Heart right ventricle (tissue), 16 donors: ENCODE measurements around the gene TNS2. TPM values are rescaled to one million over a fixed set of nuclear protein-coding genes. Genes with fewer than 3 reads are reported as not detected.
"Not testable (repeated sequence)": the region's sequence is repeated elsewhere in the genome, so short reads cannot be mapped to it uniquely, and the experiment has no call there.

Source experiments
- ATAC-seq, 8 donors: fragments of 200-7000 bp; cut with Tn5 transposase; one replicate each; pipeline ENCODE4 v1.9.1; 2020; ENCODE audit warnings: mild to moderate bottlenecking in 8 of 8, moderate library complexity in 8 of 8, moderate number of reproducible peaks in 1 of 8
- DNase-seq, 2 donors: peaks; one replicate each; pipeline ENCODE4 v3.0.0-alpha.2; 2020
- H3K27ac ChIP-seq, 10 donors: fragments of 200-600 bp; sonication (generic) in 2 of 10; one replicate each; pipeline versions ENCODE4 v1.5.0 to v1.8.0; 2020 to 2022; ENCODE audit warnings: mild to moderate bottlenecking in 3 of 10
- H3K27me3 ChIP-seq, 7 donors: fragments of 200-600 bp; one replicate each; pipeline ENCODE4 v1.8.0; 2021 to 2022; ENCODE audit warnings: mild to moderate bottlenecking in 2 of 7
- H3K36me3 ChIP-seq, 9 donors: fragments of 200-600 bp; sonication (generic) in 1 of 9; one replicate each; pipeline versions ENCODE4 v1.5.0 to v1.8.0; 2020 to 2022; ENCODE audit warnings: mild to moderate bottlenecking in 2 of 9
- H3K4me1 ChIP-seq, 9 donors: fragments of 200-600 bp; sonication (generic) in 1 of 9; one replicate each; pipeline versions ENCODE4 v1.5.0 to v1.8.0; 2020 to 2022; ENCODE audit warnings: mild to moderate bottlenecking in 4 of 9
- H3K4me3 ChIP-seq, 10 donors: fragments of 200-600 bp; sonication (generic) in 2 of 10; one replicate each; pipeline versions ENCODE4 v1.5.0 to v1.8.0; 2020 to 2022; ENCODE audit warnings: mild to moderate bottlenecking in 7 of 10, moderate library complexity in 2 of 10
- H3K9me3 ChIP-seq, 11 donors: fragments of 200-600 bp in 10 of 11; sonication (generic) in 2 of 11; one replicate each; pipeline versions ENCODE4 v1.5.0 to v1.8.0; 2013 to 2022; ENCODE audit warnings: mild to moderate bottlenecking in 2 of 11, control low read depth in 1 of 11, moderate library complexity in 1 of 11
- WGBS, 2 donors: extraction: QIAGEN DNeasy Blood & Tissue Kit; methylation state at CpG; one replicate each; pipeline ENCODE4 v1.1.7; 2013; ENCODE audit warnings: inconsistent platforms in 1 of 2; 5-methylcytosine and 5-hydroxymethylcytosine counted together
- intact Hi-C, 10 donors: fragments of 100-400 bp; cut with DNase I; formaldehyde crosslinking; loops; one replicate each; pipeline versions ENCODE4 v1.11.1 to v1.14.2; 2022
- polyA plus RNA-seq, 2 donors: library from polyadenylated mRNA; stranded (reverse); fragments of 200-250 nt; gene quantifications; one replicate each; pipeline ENCODE4 v1.2.3, GENCODE V29; 2013
- total RNA-seq, 10 donors: library from RNA; stranded (reverse); fragmentation: NEBNext Ultra II Directional in 3 of 10; extraction: Animal tissue kit (Norgen Biotek cat#: 25700) in 3 of 10; gene quantifications; one replicate each; pipeline versions ENCODE4 v1.2.1 to v1.2.4, GENCODE V29; 2021 to 2023
- TF ChIP-seq, protein P1 (sequence below), 9 donors: fragments of 200-600 bp; sonication (generic) in 2 of 9; IDR thresholded peaks; one replicate each; pipeline versions ENCODE4 v1.5.0 to v1.8.0; 2021 to 2022; ENCODE audit warnings: antibody characterized with exemption in 9 of 9, mild to moderate bottlenecking in 5 of 9, moderate library complexity in 1 of 9
- donor health status: Arrhythmogenic right ventricular cardiomyopathy.
- donor health status: ischemic (EF 13 %, LVEDD 7.1; RV severe dilation, severe dysfunction).
- donor health status: healthy with polysubstance abuse.
- donor health status: DM: no; HTN: yes; CAD: no.
- donor health status: DM: no; HTN: no; CAD: no.
- donor health status: ischemic (EF 25% LVEDD 6.9; RV normal size, moderate dysfunction).
- donor health status: ischemic (EF 25% LVEDD 5.7; RV mildly dilated, moderate dysfunction).
- donor health status: healthy.
- donor health status: DM: yes; HTN: yes; CAD: no.
- donor health status: Ischemic cardiomyopathy.
- donor health status: ischemic (EF 35%, LVEDD 5.7; RV mildly dilated, moderate dysfunction).
- donor health status: nonischemic (EF 11% LVEDD 7.7; RV severe dilation, severe dysfunction).
- donor health status: DM: yes; HTN: yes; CAD: no.
- donor health status: PGD.
- donor health status: ischemic (EF 29% LVEDD 5.4; RV normal size, mild dysfunction).
- donor health status: nonischemic (EF 23%, LVEDD 6.1; RV moderate dilation, normal function).

TNS2 gene
- total and polyA plus RNA-seq, 12 donors: 60.6 to 364 (median 77.1) TPM

GRCh38 chr12:53007343-53007742 lies 42.5 kb upstream of the TNS2 start:
- ATAC-seq (no peak), DNase-seq (no peak)
- Histone ChIP-seq H3K9me3 (no peaks in the 10 kb centered on the region), H3K36me3 (peaks cover 0 to 37% (median 0%) of the 10 kb centered on the region in 9 donors), H3K4me3 (peak overlapping the region; percentile 66 to 98 (median 90)), H3K4me1 (peaks cover 8 to 66% (median 55%) of the 10 kb centered on the region in 9 donors), H3K27ac (peak overlapping the region in 6 of 10 donors; percentile 82 to 96 (median 91)), H3K27me3 (no peaks in the 10 kb centered on the region)
- intact Hi-C loops: loop anchor here in 2 of 10 donors (5.0 kb wide), 1 partner anchor 40 kb away; no protein-coding TSS in a partner anchor
- 33 to 34% methylated on average over 4 of the region's 4 CpGs for WGBS, 2 donors
- TF ChIP-seq, protein P1, sequence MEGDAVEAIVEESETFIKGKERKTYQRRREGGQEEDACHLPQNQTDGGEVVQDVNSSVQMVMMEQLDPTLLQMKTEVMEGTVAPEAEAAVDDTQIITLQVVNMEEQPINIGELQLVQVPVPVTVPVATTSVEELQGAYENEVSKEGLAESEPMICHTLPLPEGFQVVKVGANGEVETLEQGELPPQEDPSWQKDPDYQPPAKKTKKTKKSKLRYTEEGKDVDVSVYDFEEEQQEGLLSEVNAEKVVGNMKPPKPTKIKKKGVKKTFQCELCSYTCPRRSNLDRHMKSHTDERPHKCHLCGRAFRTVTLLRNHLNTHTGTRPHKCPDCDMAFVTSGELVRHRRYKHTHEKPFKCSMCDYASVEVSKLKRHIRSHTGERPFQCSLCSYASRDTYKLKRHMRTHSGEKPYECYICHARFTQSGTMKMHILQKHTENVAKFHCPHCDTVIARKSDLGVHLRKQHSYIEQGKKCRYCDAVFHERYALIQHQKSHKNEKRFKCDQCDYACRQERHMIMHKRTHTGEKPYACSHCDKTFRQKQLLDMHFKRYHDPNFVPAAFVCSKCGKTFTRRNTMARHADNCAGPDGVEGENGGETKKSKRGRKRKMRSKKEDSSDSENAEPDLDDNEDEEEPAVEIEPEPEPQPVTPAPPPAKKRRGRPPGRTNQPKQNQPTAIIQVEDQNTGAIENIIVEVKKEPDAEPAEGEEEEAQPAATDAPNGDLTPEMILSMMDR (IDR thresholded peaks at IDR 0.05): no peak

DNA sequence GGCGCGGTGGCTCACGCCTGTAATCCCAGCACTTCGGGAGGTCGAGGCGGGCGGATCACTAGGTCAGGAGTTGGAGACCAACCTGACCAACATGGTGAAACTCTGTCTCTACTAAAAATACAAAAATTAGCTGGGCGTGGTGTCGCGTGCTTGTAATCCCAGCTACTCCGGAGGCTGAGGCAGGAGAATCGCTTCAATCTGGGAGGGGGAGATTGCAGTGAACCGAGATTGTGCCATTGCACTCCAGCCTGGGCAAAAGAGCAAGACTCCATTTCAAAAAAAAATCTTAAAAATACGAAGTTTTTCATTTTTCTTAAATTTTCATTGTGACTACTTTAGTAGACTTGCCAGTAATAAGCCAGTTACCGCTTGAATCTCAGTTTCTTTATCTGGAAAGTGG lies 41.1 kb upstream of the TNS2 start:
- H3K27me3 ChIP-seq, H3K9me3 ChIP-seq, H3K4me3 ChIP-seq, DNase-seq, ATAC-seq, H3K27ac ChIP-seq: not testable (repeated sequence)
- intact Hi-C loops: loop anchor here in 2 of 10 donors (5.0 kb wide), 1 partner anchor 39 kb away; no protein-coding TSS in a partner anchor
- H3K4me1 ChIP-seq: peaks cover 8 to 74% (median 55%) of the 10 kb centered on the region in 9 donors
- peaks cover 0 to 40% (median 0%) of the 10 kb centered on the region in 9 donors for H3K36me3 ChIP-seq
- 90 to 93% methylated on average over 15 of the region's 15 CpGs for WGBS, 2 donors

- intact Hi-C loops: no loop called here
- no peaks in the 10 kb centered on the region for H3K27me3 ChIP-seq
- no peak overlapping the region for H3K27ac ChIP-seq
- H3K4me1 ChIP-seq: peaks cover 8 to 63% (median 45%) of the 10 kb centered on the region in 9 donors
- H3K36me3 ChIP-seq: peaks cover 0 to 43% (median 0%) of the 10 kb centered on the region in 9 donors
- H3K9me3 ChIP-seq: no peaks in the 10 kb centered on the region
- ATAC-seq: no peak
- H3K4me3 ChIP-seq: no peak overlapping the region
- WGBS, 2 donors: 81 to 84% methylated on average over 2 of the region's 2 CpGs
- DNase-seq: no peak
- TF ChIP-seq, protein P1 (IDR thresholded peaks at IDR 0.05): no peak
These were observed 38.9 kb upstream of the TNS2 start for GRCh38 chr12:53010955-53011354.

DNA sequence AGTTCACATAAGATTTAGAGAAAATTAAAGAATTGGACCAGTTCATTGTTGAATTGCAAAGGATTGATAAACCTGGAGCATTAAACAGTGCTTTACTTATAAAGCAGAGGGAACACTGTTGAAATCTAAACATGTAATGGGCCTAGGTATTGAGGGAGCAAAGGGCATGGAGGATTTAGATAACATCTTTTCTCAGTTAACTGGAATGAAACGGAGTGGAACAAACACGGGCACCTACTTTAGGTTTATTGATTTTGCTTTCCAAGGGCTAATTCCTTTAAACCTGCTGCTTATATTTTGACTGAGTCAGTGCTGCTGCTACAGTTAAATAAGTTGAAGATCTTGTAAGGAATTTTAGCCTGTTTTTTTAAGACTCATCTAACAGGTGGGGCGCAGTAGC lies 38.0 kb upstream of the TNS2 start:
- peaks cover 8 to 62% (median 45%) of the 10 kb centered on the region in 9 donors for H3K4me1 ChIP-seq
- ATAC-seq (no peak), DNase-seq (no peak)
- H3K27ac ChIP-seq: no peak overlapping the region
- TF ChIP-seq, protein P1 (IDR thresholded peaks at IDR 0.05): no peak
- H3K36me3 ChIP-seq: peaks cover 0 to 52% (median 3%) of the 10 kb centered on the region in 9 donors
- 81 to 84% methylated on average over 3 of the region's 3 CpGs for WGBS, 2 donors
- H3K9me3 ChIP-seq: no peaks in the 10 kb centered on the region
- no peaks in the 10 kb centered on the region for H3K27me3 ChIP-seq
- intact Hi-C loops: no loop called here
- H3K4me3 ChIP-seq: no peak overlapping the region

DNA sequence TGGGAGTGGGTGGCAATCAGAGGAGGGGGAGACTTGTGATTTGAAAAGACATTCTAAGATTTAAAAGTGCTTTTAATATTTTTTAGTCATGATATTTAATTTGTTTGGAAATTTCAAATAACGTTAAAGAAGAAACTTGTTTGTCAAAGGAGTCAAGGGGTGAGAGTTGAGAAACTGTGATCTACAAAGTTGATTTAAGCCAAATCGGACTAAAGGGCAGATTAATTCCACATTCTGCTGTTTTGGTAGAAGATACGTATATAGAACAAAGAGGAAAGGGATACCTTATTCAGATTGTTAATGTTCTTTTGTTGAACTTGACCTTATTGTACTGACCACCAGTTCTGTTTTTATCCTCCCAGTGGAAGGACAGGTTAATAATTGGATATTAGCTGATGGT lies 36.9 kb upstream of the TNS2 start:
- DNase-seq: no peak
- Histone ChIP-seq H3K4me3 (no peak overlapping the region), H3K4me1 (peaks cover 0 to 52% (median 34%) of the 10 kb centered on the region in 9 donors), H3K27me3 (no peaks in the 10 kb centered on the region), H3K27ac (no peak overlapping the region), H3K9me3 (no peaks in the 10 kb centered on the region), H3K36me3 (peaks cover 0 to 63% (median 12%) of the 10 kb centered on the region in 9 donors)
- TF ChIP-seq, protein P1 (IDR thresholded peaks at IDR 0.05): no peak
- intact Hi-C loops: no loop called here
- ATAC-seq: no peak
- 86 to 90% methylated on average over 3 of the region's 3 CpGs for WGBS, 2 donors
